A204.1 (cell line): ENCODE measurements around the gene HYI.
"Not testable (repeated sequence)": the region's sequence is repeated elsewhere in the genome, so short reads cannot be mapped to it uniquely, and the experiment has no call there.

Source experiments
- FAIRE-seq: peaks from 2 replicates; lab custom pipeline; 2012; peaks lifted over from hg19 to GRCh38; lab: Jason Lieb, UNC

Gene HYI

GRCh38 chr1:43464681-43465504 lies 11.2 kb upstream of the HYI start:
- FAIRE-seq: no peak

GRCh38 chr1:43463479-43463878 lies 9.7 kb upstream of the HYI start:
- FAIRE-seq: no peak

GRCh38 chr1:43460988-43461693 lies 7.4 kb upstream of the HYI start:
- FAIRE-seq: no peak

GRCh38 chr1:43458379-43458778 lies 4.6 kb upstream of the HYI start:
- not testable (repeated sequence) for FAIRE-seq

- no peak for FAIRE-seq
These were observed 1.6 kb upstream of the HYI start for GRCh38 chr1:43455213-43455889.

- no peak for FAIRE-seq
These were observed 710 bp upstream of the HYI start for GRCh38 chr1:43454270-43455011.

- no peak for FAIRE-seq
These were observed 816 bp downstream of the HYI start for GRCh38 chr1:43452789-43453441.

- no peak for FAIRE-seq
These were observed 1.8 kb downstream of the HYI start for GRCh38 chr1:43451701-43452532.

GRCh38 chr1:43451157-43451591 lies 2.6 kb downstream of the HYI start:
- no peak for FAIRE-seq

- FAIRE-seq: no peak
These were observed 3.3 kb downstream of the HYI start for GRCh38 chr1:43450251-43450941.

- no peak for FAIRE-seq
These were observed 4.0 kb downstream of the HYI start for GRCh38 chr1:43449708-43450069.

- FAIRE-seq: no peak
These were observed 4.6 kb downstream of the HYI start for GRCh38 chr1:43448955-43449707.

GRCh38 chr1:43447891-43448708 lies 5.6 kb downstream of the HYI start:
- FAIRE-seq: no peak

GRCh38 chr1:43446881-43447835 lies 6.6 kb downstream of the HYI start:
- FAIRE-seq: no peak

GRCh38 chr1:43446388-43446740 lies 7.4 kb downstream of the HYI start:
- FAIRE-seq: no peak

GRCh38 chr1:43445606-43446387 lies 7.9 kb downstream of the HYI start:
- FAIRE-seq: no peak

- no peak for FAIRE-seq
These were observed 8.9 kb downstream of the HYI start for GRCh38 chr1:43444836-43445235.
